ENCODE measurements around the gene KCNN2.
A peak's percentile ranks its signal among the peaks of the same experiment; 100 is the strongest.

Gene KCNN2

DNA sequence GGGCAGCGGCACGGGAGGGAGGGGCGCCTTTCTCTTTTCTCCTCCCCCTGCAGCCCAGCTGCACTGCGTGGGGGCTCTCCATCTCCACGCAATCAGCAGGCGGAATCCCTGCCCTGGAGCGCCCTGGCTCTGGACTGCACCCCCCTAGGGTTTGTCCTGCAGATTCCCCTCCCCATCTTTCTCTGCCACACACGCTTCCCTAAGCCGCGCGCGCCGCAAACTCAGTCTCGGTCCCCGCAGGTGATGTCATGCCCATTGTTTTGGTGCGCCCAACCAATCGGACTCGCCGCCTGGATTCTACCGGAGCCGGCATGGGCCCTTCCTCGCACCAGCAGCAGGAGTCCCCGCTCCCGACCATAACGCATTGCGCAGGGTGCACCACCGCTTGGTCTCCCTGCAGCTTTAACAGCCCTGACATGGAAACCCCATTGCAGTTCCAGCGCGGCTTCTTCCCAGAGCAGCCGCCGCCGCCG, at the start of gene KCNN2:
KCNN2 (plus strand) TSS at position 347 of the 473 bp plus-strand sequence; CDS start at position 417, 70 bp downstream.
- peak; percentile 84 to 89 for DNase-seq

- no peak for DNase-seq
Observed at GRCh38 chr5:114312658-114313057, 49.2 kb upstream of the KCNN2 start.

DNA sequence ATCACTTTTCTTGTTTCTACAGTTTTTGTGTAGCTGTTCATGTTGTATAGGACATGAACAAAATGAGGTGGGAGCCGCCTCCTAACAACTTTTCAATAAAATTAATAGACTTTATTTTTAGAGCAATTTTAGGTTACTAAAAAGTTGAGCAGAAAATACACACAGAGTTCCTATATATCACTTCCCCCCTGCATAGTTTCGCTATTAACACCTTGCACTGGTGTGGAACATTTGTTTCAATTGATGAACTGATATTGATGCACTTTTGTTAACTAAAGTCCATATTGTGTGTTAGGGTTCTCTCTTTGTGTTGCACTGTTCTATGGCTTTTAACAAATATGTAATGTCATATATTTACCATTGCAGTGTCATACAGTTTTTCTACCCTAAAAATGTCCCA, 47.8 kb upstream of the KCNN2 start:
- no peak for DNase-seq

GRCh38 chr5:114316167-114316566, 45.7 kb upstream of the KCNN2 start:
- no peak for DNase-seq

DNA sequence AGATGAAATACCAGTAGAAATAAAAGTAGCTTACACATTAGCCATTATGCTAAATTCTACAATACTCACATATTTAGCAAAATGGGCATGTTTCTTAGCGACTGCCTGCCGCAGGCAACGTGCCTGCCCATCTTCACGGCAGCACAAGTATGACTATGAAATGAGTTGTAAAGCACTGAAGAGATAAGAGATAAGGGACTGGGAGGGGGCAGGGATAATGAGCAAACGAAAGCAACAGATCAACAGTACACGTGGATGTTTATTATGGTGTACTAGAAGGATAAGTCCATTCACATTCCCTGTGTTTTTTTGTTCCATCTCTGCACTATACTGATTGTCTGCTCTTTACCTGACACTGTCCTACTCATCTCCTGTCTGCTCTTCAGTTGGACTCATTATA, 44.1 kb upstream of the KCNN2 start:
- DNase-seq, result no peak

- no peak for DNase-seq
Observed at GRCh38 chr5:114319236-114319635, 42.6 kb upstream of the KCNN2 start.

DNA sequence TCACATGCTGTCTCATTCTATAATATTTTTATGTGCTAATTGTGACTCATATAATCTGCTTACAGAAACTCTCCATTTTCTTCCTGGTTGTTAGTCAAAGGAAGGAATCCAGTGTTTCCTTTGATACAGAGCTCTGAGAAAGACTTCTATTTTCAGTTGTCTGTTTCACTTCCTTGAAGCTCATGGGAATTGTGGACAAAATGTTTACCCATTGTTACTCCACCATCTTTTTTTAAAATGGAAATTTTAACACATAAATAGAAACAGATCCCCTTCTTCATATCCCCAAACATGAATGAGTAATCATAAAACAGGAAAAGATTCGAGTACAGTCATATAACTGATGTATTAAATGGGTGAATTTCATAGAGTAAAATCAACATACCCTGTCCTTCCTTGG, 42.0 kb upstream of the KCNN2 start:
- DNase-seq, result no peak

GRCh38 chr5:114324282-114324681, 37.6 kb upstream of the KCNN2 start:
- no peak for DNase-seq

- DNase-seq, result no peak
Observed at GRCh38 chr5:114325541-114325940, 36.3 kb upstream of the KCNN2 start.

DNA sequence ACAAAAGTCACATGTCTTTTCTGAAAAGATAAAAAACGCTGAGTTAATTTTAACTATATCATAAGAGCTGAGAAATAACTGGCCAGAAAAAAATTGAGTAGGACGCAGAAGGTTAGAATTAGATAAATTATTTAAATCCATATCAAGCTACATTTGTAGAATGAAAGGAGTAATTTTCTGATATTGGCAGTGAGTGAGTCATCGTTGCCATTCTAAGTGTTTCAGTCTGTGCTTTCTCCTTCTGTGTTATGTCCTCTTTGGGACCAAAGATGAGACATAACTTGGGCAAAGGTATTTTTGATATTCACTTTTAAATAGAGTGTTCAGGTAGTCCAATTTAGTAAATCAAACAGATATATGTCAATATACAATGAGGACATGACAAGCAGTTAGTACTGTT, 34.4 kb upstream of the KCNN2 start:
- no peak for DNase-seq

GRCh38 chr5:114327987-114328386, 33.9 kb upstream of the KCNN2 start:
- no peak for DNase-seq

- DNase-seq, result no peak
Observed at GRCh38 chr5:114330916-114331531, 30.8 kb upstream of the KCNN2 start.

DNA sequence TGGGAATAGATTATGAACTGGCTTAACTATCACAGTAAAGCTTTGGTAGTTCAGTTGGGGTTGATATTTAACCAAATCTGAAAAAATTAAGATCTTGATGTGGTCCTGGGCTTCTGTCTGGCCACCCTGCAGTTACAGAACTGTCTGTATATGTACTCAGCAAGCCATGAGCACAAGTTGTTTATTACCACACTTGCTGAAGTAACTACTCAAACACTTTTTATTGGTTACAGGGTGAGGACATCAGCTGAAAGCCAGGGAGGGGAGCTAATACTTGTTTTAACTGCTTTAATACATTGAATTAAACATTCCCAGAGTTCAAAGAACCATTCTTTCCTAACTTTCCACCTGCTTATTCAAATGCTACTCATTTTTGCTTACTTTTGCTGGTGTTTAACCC, 29.4 kb upstream of the KCNN2 start:
- no peak for DNase-seq

DNA sequence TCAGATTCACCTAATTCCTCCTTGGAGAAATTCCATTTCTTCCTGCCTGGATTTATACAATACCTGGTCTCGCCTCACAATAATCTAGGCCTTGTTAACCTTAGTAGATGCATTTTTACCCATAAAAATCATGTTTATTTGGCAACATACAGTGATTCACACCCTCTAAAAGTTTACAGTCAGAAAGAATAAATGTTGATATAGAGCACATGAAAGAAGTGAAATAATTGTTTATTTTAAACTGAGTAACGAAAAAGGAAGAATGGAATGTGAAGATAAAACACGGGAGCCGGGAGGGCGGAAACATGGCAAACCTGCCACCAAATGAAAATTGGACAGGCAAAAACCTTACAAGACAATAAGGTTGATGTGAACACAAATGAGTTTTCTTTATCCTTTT, 28.9 kb upstream of the KCNN2 start:
- no peak for DNase-seq

DNA sequence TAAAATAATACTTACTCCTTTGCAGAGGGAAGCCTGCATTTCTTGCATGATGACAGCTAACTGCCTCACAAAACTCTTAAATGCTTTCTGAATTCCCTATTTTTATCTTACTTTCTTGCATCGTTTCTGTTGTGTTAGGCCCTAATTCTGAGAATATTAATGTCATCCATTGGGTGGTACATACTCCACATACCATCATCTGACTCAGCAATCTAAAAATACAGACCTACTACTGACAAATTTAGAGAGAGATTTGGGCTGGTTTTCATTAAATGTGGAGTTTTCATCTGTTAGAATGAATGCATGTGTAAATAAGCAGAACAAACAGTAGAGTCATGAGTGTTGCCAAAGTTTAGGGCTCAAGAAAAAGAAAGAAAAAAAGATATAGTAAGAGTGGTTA, 26.5 kb upstream of the KCNN2 start:
- DNase-seq, result no peak

DNA sequence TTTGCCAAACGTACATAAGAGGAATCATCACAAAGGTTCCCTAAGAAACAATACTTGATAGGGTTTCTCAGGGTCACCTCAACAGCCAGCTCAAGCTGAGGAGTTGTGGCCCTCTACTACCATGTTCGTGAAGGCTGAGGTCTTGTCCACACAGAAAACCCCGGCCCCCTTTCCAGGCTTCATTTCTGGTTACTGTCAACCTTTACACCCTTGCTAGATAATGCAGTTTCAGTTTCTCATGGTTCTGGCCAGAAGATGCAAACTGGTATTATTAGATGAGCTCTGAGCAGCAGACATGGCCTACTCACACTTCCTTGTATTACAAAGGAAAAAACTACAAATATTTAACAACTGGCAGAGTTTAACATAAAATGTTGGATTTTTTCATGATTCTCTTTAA, 22.8 kb upstream of the KCNN2 start:
- no peak for DNase-seq

GRCh38 chr5:114346181-114346580, 15.7 kb upstream of the KCNN2 start:
- no peak for DNase-seq

GRCh38 chr5:114355086-114355830, 6.6 kb upstream of the KCNN2 start:
- no peak for DNase-seq

DNA sequence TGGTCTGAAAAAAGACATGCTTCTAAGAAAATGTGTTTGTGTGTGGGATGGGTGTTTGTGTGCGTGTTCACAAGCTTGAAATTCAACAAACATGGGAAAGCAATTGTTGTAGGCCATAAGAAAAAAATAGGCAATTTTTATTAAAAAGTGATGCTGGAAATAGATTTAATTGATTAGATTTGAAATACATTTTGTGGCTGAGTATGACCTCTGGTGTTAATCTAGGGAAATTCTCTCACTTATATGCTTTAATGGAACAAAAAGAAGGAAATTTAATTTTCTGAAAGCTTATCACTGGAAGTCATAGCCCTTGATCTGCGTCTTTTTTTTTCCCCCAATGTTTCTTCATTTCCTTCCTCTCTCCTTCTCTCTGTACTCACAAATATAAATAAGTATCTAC, 3.5 kb upstream of the KCNN2 start:
- DNase-seq, result no peak

- DNase-seq, result peak in 1 of 2 experiments; percentile 17
Observed at GRCh38 chr5:114360357-114360756, 1.5 kb upstream of the KCNN2 start.

DNA sequence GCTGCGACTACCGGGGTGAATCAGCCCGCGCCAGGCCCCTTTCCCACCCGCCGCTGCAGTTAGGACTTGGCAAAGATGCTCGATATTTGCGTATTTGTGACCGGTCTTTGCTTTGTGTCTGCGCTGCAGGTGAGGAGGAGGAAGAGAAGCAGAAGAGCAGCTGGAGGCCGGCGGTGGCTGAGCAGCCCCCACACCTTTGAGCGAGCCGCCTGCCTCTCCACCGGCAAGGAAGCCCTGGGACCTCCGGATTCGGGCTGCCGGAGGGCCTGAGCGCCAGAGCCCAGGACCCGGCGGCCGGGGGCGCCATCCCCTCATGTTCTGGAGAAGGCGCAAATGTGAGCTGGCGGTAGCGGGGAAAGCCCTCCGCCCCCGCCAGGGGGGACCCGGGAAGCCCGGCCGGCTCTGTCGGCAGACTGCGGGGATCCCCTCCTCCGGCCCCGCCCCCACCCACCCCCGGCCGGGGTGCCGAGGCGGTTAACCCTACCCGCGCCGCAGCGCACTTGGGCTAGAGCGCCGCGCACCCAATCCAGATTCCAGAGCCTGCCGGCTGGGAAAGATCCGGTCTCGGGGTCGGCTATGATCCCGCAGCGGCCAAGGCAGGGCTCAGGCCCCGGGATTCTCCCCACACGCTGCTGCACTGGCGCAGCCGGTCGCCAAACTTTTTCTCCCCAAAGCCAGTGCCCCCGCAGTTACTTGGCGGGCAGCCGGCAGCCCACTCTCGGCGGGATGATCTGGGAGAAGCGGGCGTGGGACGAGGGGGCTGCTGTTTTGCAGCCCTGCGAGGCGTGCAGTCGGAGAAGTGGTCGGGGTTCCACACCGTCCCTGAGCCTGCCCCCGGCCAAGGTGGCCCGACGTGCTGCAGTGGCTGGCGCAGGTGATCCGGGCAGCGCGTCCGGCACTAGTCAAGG, 800 bp upstream of the KCNN2 start:
- peak; percentile 48 to 50 for DNase-seq

- peak; percentile 27 to 78 for DNase-seq
Observed at GRCh38 chr5:114362197-114362976, 517 bp downstream of the KCNN2 start.
